ENCODE data around the gene NAA80. TPM values are rescaled to one million over a fixed set of nuclear protein-coding genes. Genes with fewer than 3 reads are reported as not detected.

The NAA80 gene
- total and polyA plus RNA-seq, 2 of the 13 experiments (the other 11 are each of a cell fraction or from before 2014, with no cell fraction given), result 3.4 to 8.7 TPM

DNA sequence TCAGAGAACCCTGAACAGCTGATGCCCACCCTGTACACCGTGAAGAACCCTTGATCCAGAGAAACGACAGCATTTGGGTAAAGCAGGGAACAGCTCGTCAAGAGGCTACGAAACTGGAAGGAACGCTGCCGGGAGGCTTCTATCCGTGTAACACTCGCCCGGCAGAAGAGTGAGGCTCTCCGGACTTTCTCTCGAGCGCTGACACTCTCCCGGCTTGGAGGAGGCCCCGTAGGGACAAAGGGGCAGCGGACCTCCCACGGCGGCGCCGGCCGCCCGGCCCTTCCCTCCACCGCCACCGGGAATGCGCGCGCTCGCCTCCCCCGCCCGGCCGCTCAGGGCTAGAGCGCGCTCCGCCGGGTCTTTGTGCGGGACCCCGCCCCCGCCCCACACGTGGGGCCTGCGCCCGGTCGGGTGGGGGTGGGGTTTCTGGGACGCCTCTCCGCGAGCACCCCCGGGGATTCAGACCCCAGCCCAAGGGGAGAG lies 21.7 kb upstream of the NAA80 start (continued):
- peak; percentile 79 for TF ChIP-seq ZNF563 (CRISPR knock-in tag; IDR thresholded peaks at IDR 0.05)
- 0 out of 2 replicates have a peak, but pooled peaks have one; percentile 10 for TF ChIP-seq HDAC2 (CRISPR knock-in tag; IDR thresholded peaks at IDR 0.05)
- 0 out of 2 replicates have a peak, but pooled peaks have one; percentile 24 for TF ChIP-seq SALL1 (CRISPR knock-in tag; IDR thresholded peaks at IDR 0.05)
- TF ChIP-seq POLR2A (IDR thresholded peaks at IDR 0.05; ENCODE audit: insufficient read depth in 1 of 2, low read depth in 2 of 2, low read length in 2 of 2), result peak in 1 of 2 experiments; percentile 58; a peak in 1 of 4 replicates
- no peak for TF ChIP-seq ZNF329 (CRISPR knock-in tag; IDR thresholded peaks at IDR 0.05; ENCODE audit: low read depth)
- TF ChIP-seq, protein P1, sequence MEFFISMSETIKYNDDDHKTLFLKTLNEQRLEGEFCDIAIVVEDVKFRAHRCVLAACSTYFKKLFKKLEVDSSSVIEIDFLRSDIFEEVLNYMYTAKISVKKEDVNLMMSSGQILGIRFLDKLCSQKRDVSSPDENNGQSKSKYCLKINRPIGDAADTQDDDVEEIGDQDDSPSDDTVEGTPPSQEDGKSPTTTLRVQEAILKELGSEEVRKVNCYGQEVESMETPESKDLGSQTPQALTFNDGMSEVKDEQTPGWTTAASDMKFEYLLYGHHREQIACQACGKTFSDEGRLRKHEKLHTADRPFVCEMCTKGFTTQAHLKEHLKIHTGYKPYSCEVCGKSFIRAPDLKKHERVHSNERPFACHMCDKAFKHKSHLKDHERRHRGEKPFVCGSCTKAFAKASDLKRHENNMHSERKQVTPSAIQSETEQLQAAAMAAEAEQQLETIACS (CRISPR knock-in tag; IDR thresholded peaks at IDR 0.05), result peak; percentile 90
- no peak for TF ChIP-seq ZKSCAN5 (CRISPR knock-in tag; IDR thresholded peaks at IDR 0.05)
- 0 out of 2 replicates have a peak, but pooled peaks have one; percentile 24 for TF ChIP-seq ZNF891 (CRISPR knock-in tag; IDR thresholded peaks at IDR 0.05)
- TF ChIP-seq SRSF4 (IDR thresholded peaks at IDR 0.05; ENCODE audit: low read depth, low read length, poor library complexity, severe bottlenecking), result no peak
- TF ChIP-seq ZNF501 (CRISPR knock-in tag; IDR thresholded peaks at IDR 0.05), result peak; percentile 21; the same call in 1 of the 2 replicates
- peak; percentile 6 for TF ChIP-seq HNRNPK (IDR thresholded peaks at IDR 0.05; ENCODE audit: low read depth, low read length, poor library complexity, severe bottlenecking)
- peak; percentile 82 for TF ChIP-seq ZNF281 (CRISPR knock-in tag; IDR thresholded peaks at IDR 0.05; ENCODE audit: borderline replicate concordance)
- 0 out of 2 replicates have a peak, but pooled peaks have one; percentile 38 for TF ChIP-seq ZNF788 (CRISPR knock-in tag; IDR thresholded peaks at IDR 0.05; ENCODE audit: borderline replicate concordance)
- TF ChIP-seq CREB1 (IDR thresholded peaks at IDR 0.05), result no peak
- TF ChIP-seq CREB1 (CRISPR knock-in tag; IDR thresholded peaks at IDR 0.05), result no peak
- TF ChIP-seq, protein P2, sequence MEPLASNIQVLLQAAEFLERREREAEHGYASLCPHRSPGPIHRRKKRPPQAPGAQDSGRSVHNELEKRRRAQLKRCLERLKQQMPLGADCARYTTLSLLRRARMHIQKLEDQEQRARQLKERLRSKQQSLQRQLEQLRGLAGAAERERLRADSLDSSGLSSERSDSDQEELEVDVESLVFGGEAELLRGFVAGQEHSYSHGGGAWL (CRISPR knock-in tag; IDR thresholded peaks at IDR 0.05), result peak; percentile 59; the same call in 1 of the 2 replicates
- TF ChIP-seq GATAD2A (CRISPR knock-in tag; IDR thresholded peaks at IDR 0.05), result peak; percentile 21; the same call in 1 of the 2 replicates
- TF ChIP-seq MEIS2 (CRISPR knock-in tag; IDR thresholded peaks at IDR 0.05), result no peak
- peak; percentile 42; the same call in 1 of the 2 replicates for TF ChIP-seq SAFB2 (CRISPR knock-in tag; IDR thresholded peaks at IDR 0.05; ENCODE audit: borderline replicate concordance, low read depth)
